T-helper 2 cell (primary cell): ENCODE data around the gene FABP2.
"Not testable (repeated sequence)": the region's sequence is repeated elsewhere in the genome, so short reads cannot be mapped to it uniquely, and the experiment has no call there.

ENCODE experiments used
- DNase-seq, 5 experiments: peaks; one replicate each; pipeline versions ENCODE4 v3.0.0 to v3.0.0-alpha.2; 2012 to 2022
- total RNA-seq, 2 donors: gene quantifications; one replicate each; lab custom pipeline; 2026; lab: John Stamatoyannopoulos, UW

The FABP2 gene
- total RNA-seq: 0 reads per million in 2 donors

GRCh38 chr4:119321921-119322687 is at the start of gene FABP2:
Gene FABP2 (minus strand): TSS chr4:119322138. CDS start chr4:119322102, 36 bp downstream.
- DNase-seq: no peak

DNA sequence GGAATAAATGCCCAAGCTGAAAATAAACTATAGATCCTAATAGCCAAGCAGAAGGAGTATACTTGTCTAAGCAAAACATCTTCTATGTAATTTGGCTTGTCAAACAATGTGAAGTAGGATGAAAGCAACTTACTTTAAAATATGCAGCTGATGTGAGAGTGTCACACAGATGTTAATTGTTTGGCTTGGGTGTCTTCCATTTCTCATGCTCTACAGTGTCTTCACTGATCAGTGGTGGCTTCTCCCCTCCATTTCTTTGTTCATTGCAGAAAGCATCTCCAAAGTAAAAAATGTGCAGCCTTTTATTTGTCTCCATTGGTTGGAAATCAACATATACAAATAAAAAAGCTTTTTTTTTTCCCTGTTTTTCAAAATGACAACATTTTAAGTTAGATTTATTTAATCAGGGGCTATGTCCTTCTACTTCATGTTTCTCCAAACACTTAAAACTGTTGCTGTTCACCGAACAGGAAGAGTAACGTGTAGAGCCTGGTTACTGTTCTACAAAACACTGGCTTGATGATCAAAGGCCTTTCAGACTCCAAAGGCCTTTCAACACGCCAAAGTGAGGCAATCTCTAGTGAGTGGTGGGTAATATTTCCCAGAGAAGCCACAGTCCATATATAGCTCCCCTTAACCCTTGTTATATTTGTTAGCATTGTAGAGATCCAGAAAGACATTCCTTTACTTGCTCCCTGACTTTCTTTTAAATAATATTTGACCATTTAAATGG is 49.2 kb upstream of the FABP2 start:
- not testable (repeated sequence) for DNase-seq

- peak in 4 of 5 experiments; percentile 17 to 89 (median 28) for DNase-seq
Measured at GRCh38 chr4:119370392-119370791, 48.5 kb upstream of the FABP2 start.

DNA sequence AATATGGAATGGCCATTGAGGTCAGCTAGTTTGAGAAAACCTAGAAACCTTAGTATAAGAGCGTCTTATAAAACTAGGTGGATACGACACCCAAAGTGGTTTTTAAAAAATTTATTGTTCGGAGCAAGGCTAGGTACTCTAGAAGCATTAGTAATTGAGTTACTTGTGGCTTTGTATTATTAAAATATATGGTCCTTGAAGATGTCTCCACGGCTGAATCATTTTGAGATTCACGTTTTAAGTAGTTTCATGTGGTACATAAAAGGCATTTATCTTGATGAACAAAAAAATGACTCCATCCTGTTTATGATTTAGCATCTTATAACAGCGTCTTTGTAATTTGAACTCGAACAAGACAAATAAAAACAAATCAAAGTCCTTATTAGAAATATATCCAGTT is 44.9 kb upstream of the FABP2 start:
- peak in 1 of 5 experiments; percentile 77 for DNase-seq

GRCh38 chr4:119364203-119364602 is 42.3 kb upstream of the FABP2 start:
- DNase-seq: not testable (repeated sequence)

- DNase-seq: peak in 1 of 5 experiments; percentile 10
Measured at GRCh38 chr4:119363372-119363771, 41.4 kb upstream of the FABP2 start.

DNA sequence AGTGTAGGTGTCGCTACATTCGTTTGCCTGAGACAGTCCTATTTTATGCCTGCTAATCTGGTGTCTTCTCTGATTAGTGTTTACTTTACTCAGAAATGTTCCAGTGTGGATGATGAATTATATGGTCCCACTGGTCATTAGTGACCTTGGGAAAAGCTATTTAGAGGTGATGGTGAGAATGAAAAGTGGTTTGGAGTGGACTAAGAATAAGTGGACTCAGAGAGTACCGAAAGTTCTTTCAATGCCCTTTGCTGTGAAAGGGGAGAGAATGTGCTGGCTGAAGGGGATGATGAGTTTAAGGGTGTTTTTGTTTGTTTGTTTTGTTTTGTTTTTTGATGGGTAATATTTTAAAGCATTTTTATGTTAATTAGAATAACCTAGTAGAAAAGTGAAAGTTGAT is 40.5 kb upstream of the FABP2 start:
- not testable (repeated sequence) for DNase-seq

DNA sequence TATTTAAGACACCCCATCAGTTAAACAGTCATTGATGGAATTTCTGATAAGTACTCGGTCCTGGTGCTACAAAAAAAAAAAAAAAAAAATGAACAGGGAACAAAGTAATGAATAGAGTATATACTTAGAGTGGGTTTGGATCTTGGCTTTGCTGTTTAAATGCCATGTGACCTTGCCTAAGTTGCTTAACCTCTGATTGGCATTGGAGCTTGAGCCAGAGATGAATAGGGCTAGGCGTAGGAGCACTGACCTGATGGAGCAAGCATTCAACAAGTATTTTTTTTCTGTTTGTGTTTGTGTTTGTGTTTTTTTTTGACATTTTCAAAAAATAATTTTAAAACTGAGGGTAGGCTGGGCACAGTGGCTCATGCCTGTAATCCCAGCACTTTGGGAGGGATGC is 37.9 kb upstream of the FABP2 start:
- DNase-seq: not testable (repeated sequence)

DNA sequence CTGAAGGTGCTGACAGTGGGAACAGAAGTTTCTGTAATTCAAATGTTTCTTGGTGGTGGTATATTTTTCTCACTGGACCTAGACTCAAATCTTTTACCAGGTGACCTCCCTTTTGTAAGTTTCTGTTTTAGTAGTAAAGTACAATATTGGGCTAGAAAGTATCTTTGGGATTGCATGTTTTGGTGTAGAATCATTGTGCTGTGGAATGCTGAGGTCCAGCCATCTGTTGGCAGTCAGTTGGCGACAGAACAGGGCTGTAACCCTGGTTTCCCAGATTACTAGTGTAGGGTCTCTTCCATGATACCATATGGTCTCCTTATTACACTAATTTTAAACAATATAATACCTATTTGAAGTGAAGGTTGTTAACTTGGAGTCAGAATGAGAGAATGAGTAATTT is 34.9 kb upstream of the FABP2 start:
- DNase-seq: not testable (repeated sequence)

GRCh38 chr4:119356041-119356440 is 34.1 kb upstream of the FABP2 start:
- DNase-seq: not testable (repeated sequence)

GRCh38 chr4:119353364-119353763 is 31.4 kb upstream of the FABP2 start:
- DNase-seq: not testable (repeated sequence)

- DNase-seq: not testable (repeated sequence)
Measured at GRCh38 chr4:119348169-119348568, 26.2 kb upstream of the FABP2 start.

GRCh38 chr4:119343293-119343692 is 21.4 kb upstream of the FABP2 start:
- DNase-seq: not testable (repeated sequence)

DNA sequence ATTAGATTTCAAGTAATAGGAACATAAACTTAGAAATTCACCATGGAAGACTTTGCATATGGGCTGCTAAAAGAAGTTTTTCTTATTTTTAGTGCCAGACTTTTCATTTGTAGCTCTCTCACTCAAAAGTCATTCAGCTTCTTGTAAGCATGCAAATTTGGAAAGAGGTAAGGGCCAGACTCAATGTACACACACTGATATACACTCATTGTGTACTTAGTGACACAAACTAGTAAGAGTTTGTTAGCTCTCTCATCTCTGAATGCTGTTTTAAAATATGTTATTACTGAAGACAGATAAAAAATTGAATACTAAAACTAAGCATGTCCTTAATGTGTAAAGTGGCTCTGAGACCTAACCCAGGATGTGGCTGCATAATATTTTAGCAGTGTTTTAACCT is 18.0 kb upstream of the FABP2 start:
- DNase-seq: not testable (repeated sequence)

DNA sequence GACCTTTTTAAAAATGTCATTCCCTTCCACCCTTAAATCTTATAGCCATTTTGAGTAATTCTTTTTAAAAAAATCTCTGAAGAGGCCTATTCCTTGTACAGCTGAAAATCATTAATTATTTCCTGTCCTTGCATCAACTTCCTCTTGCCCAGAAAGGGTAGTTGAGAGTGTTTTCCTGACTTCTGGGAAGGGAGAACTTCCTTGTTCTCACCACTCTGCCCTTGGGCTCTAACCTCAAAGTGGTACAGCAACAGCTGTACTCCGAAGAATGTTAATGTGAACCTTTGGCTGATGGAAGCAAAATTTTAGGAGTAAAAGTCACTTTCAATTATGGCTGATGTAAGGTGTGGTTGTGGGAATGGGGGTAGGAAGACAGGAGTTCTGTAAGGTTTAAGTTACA is 15.1 kb upstream of the FABP2 start:
- DNase-seq: no peak

GRCh38 chr4:119336332-119336979 is 14.5 kb upstream of the FABP2 start:
- DNase-seq: not testable (repeated sequence)

DNA sequence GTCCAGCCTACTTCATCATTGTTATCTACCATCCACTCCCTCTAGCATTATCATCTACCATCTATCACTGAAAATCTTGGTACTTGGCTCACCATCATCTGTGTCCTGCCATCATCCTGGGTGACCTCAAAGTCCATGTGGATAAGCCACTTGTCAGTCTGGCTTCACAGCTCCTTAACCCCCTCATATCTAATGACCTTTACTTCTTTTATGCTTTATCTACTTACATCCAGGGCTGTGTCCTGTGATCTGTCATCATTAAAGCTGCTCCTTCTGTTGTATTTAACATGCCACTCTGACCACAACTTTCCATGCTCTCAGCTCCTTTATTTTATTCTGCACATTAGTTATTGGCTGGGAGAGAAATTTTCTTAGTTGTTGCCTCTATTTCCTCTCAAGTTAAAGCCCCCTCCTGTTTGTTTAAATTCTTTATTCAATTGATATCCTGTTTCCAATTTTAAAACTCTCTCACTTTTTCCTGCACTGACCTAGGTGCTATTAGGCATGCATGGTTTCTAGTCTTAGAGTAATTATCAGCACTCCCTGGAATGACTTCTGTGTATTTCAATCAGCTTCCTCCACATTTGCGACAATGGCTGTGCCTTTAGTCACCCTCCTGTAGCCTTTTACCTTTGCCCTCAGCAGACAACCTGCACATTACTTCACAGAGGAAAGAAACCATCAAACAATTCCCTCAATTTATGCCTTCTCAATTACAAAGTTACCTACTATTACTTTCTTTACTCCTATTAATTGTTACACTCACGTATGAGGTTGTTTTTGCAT is 8.1 kb upstream of the FABP2 start:
- no peak for DNase-seq

- DNase-seq: no peak
Measured at GRCh38 chr4:119328695-119329094, 6.8 kb upstream of the FABP2 start.

- DNase-seq: no peak
Measured at GRCh38 chr4:119317990-119318389, 3.9 kb downstream of the FABP2 start.

GRCh38 chr4:119315036-119315435 is 6.9 kb downstream of the FABP2 start:
- DNase-seq: no peak

DNA sequence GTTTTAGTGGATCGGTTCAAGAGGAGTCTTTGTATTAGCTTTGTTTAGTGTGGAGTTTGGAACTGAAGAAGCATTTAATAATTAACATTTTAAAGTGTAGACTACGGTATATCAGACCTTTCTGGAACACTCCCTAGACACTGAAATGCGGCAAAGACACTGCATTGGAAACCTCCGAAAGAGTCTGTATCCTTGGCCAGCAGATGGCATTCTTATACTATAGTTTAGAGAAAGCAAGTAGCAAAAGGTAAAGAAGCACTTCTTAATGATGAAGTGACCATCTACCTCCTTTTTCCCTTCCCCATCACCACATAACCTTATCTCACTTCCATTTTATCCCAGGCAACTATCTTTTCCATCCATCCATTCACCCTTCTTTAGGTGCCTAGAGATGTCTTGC is 7.6 kb downstream of the FABP2 start:
- peak in 1 of 5 experiments; percentile 46 for DNase-seq

DNA sequence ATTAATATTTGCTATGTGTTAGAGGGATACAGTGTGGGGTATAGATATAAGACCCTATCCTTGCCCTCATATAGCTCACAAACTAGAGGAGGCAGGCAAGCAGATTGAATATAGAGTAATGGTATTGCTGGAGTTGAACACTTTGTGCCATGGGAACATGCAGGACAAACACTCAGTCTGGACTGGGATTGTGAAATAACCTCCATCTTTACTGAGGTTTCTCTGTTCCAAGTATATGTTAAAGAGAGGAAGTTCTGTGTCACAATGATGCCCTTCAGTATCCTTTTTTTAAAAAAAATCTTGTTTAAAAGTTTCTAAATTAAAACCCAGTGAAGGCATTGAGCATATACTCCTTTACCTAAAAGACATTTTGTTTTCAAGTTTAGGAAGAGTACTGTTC is 8.7 kb downstream of the FABP2 start:
- DNase-seq: no peak

- DNase-seq: no peak
Measured at GRCh38 chr4:119310826-119311225, 11.1 kb downstream of the FABP2 start.
